Measurements from ENCODE around the gene PAIP2. TPM values are rescaled to one million over a fixed set of nuclear protein-coding genes. Genes with fewer than 3 reads are reported as not detected.
"Not testable (repeated sequence)": the region's sequence is repeated elsewhere in the genome, so short reads cannot be mapped to it uniquely, and the experiment has no call there.

The PAIP2 gene
- total RNA-seq, 4 donors from 2014 or later = 78.5 to 131 (median 93.3) TPM

DNA sequence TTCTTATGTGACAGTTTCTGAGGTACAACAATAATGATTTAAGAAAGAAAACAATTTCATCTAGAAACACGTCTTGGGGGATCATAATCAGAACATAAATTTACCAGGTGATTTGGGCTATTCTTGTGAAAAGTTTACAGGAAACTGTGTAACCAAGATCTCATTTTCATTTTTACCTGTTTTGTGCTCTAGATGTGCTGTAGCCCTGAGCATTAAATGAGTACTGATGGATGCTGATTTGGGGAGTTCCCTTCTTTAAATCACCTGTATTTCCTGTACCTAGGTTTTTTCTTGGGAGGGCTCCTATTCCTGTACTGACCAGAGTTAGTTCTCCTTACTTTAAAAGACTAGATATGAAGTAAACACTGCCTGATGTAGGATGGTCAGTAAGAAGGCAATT is 35.5 kb upstream of the PAIP2 start:
- Histone ChIP-seq H3K27me3 (no peaks in the 10 kb centered on the region), H3K27ac (no peak overlapping the region), H3K9me3 (no peaks in the 10 kb centered on the region), H3K4me1 (peaks cover 37 to 100% (median 40%) of the 10 kb centered on the region in 3 donors), H3K4me3 (no peak overlapping the region), H3K36me3 (no peaks in the 10 kb centered on the region)
- ATAC-seq = no peak
- 4 to 25% methylated on average over 1 of the region's 1 CpG for WGBS, 2 donors (ENCODE audit: low coverage in 1 of 2)
- TF ChIP-seq, protein P1, sequence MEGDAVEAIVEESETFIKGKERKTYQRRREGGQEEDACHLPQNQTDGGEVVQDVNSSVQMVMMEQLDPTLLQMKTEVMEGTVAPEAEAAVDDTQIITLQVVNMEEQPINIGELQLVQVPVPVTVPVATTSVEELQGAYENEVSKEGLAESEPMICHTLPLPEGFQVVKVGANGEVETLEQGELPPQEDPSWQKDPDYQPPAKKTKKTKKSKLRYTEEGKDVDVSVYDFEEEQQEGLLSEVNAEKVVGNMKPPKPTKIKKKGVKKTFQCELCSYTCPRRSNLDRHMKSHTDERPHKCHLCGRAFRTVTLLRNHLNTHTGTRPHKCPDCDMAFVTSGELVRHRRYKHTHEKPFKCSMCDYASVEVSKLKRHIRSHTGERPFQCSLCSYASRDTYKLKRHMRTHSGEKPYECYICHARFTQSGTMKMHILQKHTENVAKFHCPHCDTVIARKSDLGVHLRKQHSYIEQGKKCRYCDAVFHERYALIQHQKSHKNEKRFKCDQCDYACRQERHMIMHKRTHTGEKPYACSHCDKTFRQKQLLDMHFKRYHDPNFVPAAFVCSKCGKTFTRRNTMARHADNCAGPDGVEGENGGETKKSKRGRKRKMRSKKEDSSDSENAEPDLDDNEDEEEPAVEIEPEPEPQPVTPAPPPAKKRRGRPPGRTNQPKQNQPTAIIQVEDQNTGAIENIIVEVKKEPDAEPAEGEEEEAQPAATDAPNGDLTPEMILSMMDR (IDR thresholded peaks at IDR 0.05) = no peak
- no peak for TF ChIP-seq EP300 (IDR thresholded peaks at IDR 0.05)

DNA sequence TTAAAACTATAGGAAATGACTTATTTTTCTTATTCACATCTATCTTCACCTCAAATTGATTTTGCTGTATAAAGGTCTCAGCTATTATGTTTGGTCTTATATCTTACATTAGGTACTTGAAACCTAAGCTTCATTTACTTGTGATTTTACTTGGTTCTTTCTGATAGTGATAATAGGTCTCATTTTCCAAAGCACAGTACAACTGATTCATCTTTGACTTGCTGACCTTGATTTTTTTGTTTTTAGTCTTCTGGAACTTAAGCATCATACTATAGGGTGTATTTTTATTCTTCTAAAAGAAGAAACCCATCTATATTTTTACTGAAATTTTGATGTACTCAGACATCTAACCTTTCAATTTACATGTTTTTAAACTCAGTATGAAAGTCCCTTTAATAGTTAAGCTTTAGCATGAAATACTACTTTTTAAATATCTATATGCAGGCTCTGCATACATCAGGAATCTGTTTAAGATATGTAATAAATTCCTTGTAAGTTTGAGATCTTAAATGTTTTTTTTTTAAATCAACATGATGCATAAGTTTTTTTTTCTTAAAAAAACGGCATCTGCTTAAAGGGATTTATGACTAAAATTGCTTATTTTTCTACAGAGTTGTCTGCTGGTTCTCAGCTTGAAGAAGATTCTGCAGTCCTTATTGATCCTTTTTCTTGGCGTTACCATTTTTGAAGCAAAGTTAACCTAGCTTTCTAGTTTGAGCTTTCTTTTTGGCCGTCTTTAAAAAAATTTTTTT is 34.9 kb upstream of the PAIP2 start:
- no peak for ATAC-seq
- H3K4me1 ChIP-seq = peaks cover 37 to 100% (median 37%) of the 10 kb centered on the region in 3 donors

DNA sequence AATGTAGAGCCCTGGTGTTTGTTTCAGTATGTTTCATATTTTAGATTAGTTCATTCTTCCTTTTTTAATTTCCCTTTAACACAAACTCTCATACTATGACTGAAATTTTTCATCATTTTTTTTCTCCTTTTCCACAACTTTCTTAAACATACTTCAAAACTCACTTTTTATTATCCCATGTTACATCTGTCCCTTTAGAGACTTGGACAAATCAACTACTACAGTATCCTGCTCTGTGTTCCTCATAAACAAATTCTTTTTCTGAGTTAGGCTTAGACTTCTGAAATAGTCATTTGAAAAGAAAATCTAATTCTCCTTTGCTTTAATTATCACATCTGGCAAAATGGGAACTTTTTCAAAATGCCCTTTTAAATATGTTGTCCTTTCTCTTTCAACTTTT is 32.9 kb upstream of the PAIP2 start:
- H3K36me3 ChIP-seq = no peaks in the 10 kb centered on the region
- peaks cover 36 to 100% (median 37%) of the 10 kb centered on the region in 3 donors for H3K4me1 ChIP-seq
- no peak for ATAC-seq
- no peak overlapping the region for H3K4me3 ChIP-seq
- H3K9me3 ChIP-seq = no peaks in the 10 kb centered on the region
- no peak overlapping the region for H3K27ac ChIP-seq
- no peaks in the 10 kb centered on the region for H3K27me3 ChIP-seq
- TF ChIP-seq, protein P1 (IDR thresholded peaks at IDR 0.05) = no peak
- TF ChIP-seq EP300 (IDR thresholded peaks at IDR 0.05) (no peak), POLR2AphosphoS5 (IDR thresholded peaks at IDR 0.05) (no peak), POLR2A (IDR thresholded peaks at IDR 0.05) (no peak)

More for the DNA sequence above, 34.9 kb upstream of the PAIP2 start:
- H3K4me3 ChIP-seq = no peak overlapping the region
- 52 to 74% methylated on average over 3 of the region's 3 CpGs for WGBS, 2 donors (ENCODE audit: low coverage in 1 of 2)
- no peak for TF ChIP-seq POLR2A (IDR thresholded peaks at IDR 0.05)
- no peak for TF ChIP-seq EP300 (IDR thresholded peaks at IDR 0.05)
- TF ChIP-seq, protein P1 (IDR thresholded peaks at IDR 0.05) = no peak
- no peak for TF ChIP-seq POLR2AphosphoS5 (IDR thresholded peaks at IDR 0.05)
- no peak overlapping the region for H3K27ac ChIP-seq
- no peaks in the 10 kb centered on the region for H3K36me3 ChIP-seq
- H3K27me3 ChIP-seq = no peaks in the 10 kb centered on the region
- no peaks in the 10 kb centered on the region for H3K9me3 ChIP-seq

DNA sequence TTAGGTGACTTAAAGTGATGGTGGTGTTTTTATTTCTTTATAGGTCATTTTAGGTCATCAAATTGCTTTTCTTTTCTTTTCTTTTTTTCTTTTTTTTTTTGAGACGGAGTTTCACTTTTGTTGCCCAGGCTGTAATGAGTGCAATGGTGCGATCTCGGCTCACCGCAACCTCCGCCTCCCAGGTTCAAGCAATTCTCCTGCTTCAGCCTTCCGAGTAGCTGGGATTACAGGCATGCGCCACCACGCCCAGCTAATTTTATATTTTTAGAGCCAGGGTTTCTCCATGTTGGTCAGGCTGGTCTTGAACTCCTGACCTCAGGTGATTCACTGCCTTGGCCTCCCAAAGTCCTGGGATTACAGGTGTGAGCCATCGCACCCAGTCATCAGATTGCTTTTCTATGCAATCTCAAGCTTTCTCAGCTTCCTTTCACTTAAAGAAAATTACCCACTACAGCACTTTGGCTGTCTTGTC is 30.9 kb upstream of the PAIP2 start:
- H3K27me3 ChIP-seq, ATAC-seq, H3K4me3 ChIP-seq, H3K27ac ChIP-seq, H3K36me3 ChIP-seq, H3K9me3 ChIP-seq: not testable (repeated sequence)
- peaks cover 34 to 99% (median 36%) of the 10 kb centered on the region in 3 donors for H3K4me1 ChIP-seq
- 70 to 83% methylated on average over 2 to 9 of the region's 9 CpGs for WGBS, 2 donors (ENCODE audit: low coverage in 1 of 2)

DNA sequence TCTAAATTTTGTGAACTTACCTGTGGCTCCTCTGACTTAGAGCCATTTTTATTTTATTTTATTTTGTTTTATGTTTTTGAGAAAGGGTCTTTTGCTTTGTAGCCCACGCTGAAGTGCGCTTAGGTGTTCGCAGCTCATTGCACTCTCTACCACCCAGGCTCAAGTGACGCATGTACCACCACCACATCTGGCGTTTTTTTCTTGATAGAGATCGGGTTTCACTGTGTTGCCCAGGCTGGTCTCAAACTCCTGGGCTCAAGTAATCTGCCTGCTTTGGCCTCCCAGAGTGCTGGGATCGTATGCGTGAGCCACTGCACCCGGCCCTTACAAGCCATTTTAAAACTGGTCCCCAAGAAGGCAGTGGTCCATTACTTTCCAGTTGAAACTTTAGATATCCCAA is 29.6 kb upstream of the PAIP2 start:
- H3K4me1 ChIP-seq = peaks cover 25 to 99% (median 26%) of the 10 kb centered on the region in 3 donors

More for the DNA sequence above, 29.6 kb upstream of the PAIP2 start:
- no peak for ATAC-seq
- Histone ChIP-seq H3K27ac (no peak overlapping the region), H3K36me3 (peaks cover 3 to 15% of the 10 kb centered on the region in 2 donors), H3K4me3 (no peak overlapping the region), H3K27me3 (no peaks in the 10 kb centered on the region), H3K9me3 (no peaks in the 10 kb centered on the region)
- WGBS, 2 donors (ENCODE audit: low coverage in 1 of 2) = 66 to 86% methylated on average over 5 to 9 of the region's 9 CpGs
- TF ChIP-seq, protein P1 (IDR thresholded peaks at IDR 0.05) = no peak
- no peak for TF ChIP-seq POLR2AphosphoS5 (IDR thresholded peaks at IDR 0.05)
- TF ChIP-seq POLR2A (IDR thresholded peaks at IDR 0.05) = no peak
- no peak for TF ChIP-seq EP300 (IDR thresholded peaks at IDR 0.05)
